ENCODE measurements around the gene MTCH1. TPM values are rescaled to one million over a fixed set of nuclear protein-coding genes. Genes with fewer than 3 reads are reported as not detected.

The MTCH1 gene
- total and polyA plus RNA-seq, 10 of the 15 experiments (the other 5 are each of a cell fraction or from before 2014, with no cell fraction given), result 7.2 to 128 (median 85.2) TPM

DNA sequence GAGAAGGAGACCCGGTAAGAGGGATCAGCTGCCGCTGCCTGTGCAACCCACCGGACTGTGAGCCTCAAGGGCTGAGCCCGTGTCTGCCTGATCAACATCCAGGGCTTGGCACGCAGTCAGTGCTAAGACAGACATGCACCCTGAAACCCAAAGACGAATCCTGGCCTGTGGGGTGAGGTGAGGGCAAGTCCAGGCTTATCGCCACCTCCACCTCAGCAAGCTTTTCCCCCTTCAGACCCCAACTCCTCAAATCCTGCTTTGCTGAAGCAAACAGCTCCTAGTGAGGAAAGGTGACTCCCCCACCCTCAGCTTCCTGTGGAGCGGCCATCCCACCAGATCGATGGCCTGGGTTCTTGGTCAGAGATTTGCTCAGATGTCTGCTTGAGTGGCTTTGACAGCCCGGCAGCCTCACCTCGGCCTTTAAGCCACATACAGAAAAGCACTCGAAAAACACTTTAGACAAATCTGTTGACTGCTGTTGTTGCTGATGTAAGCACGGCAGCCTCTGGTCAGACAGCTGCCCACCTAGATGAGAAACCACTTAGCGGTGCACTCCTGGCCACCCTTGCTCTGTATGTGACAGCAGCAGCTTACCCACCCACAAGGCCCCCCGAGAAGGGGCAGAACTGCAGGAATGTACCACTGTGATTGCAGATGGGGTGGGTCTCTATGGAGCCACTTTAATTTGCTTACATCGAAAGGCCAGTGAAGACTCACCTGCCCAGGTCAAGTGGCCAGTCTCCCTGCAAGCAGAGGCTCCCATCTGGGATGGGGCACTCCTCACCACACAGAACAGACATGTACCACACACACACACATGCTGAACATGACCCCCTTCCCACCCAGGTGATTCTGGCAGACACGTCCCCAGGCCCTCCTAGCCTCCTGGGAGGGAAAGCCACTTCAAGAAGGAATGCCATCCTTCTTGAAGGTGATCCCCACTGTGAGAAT is 14.8 kb downstream of the MTCH1 start:
- CTCF ChIA-PET, result interaction anchor here (1.5 kb wide), 1 partner anchor 47 kb away, joined by 4 read pairs; no protein-coding TSS in a partner anchor
- SMC1A ChIA-PET (ENCODE audit: uncharacterized antibody, unreplicated experiment), result interaction anchor here (1.5 kb wide), 1 partner anchor 86 kb away, joined by 3 read pairs; the partner anchor contains the start of gene C6orf89
- TF ChIP-seq YY1 (IDR thresholded peaks at IDR 0.05; ENCODE audit: low read depth, low read length), result no peak
- TF ChIP-seq HDGF (IDR thresholded peaks at IDR 0.05), result no peak
- no peak for TF ChIP-seq BRCA1 (IDR thresholded peaks at IDR 0.05; ENCODE audit: low read depth, low read length)
- TF ChIP-seq RAD21 (IDR thresholded peaks at IDR 0.05; ENCODE audit: insufficient read depth, low read depth, low read length), result no peak
- no peak for TF ChIP-seq KAT2A (conservative IDR thresholded peaks at IDR 0.05; ENCODE audit: control insufficient read depth, low read depth, low read length)
- TF ChIP-seq CREB1 (IDR thresholded peaks at IDR 0.05; ENCODE audit: low read depth), result no peak
- 0 out of 2 replicates have a peak, but pooled peaks have one; percentile 3 for TF ChIP-seq POLR2AphosphoS5 (IDR thresholded peaks at IDR 0.05; ENCODE audit: low read length)
- TF ChIP-seq JUND (IDR thresholded peaks at IDR 0.05; ENCODE audit: low read depth, low read length), result no peak
- no peak for TF ChIP-seq ZZZ3 (IDR thresholded peaks at IDR 0.05; ENCODE audit: control insufficient read depth, insufficient read length, low read depth)
- peak; percentile 24 for TF ChIP-seq POLR2A (IDR thresholded peaks at IDR 0.05; ENCODE audit: low read depth, low read length)
- TF ChIP-seq, protein P1, sequence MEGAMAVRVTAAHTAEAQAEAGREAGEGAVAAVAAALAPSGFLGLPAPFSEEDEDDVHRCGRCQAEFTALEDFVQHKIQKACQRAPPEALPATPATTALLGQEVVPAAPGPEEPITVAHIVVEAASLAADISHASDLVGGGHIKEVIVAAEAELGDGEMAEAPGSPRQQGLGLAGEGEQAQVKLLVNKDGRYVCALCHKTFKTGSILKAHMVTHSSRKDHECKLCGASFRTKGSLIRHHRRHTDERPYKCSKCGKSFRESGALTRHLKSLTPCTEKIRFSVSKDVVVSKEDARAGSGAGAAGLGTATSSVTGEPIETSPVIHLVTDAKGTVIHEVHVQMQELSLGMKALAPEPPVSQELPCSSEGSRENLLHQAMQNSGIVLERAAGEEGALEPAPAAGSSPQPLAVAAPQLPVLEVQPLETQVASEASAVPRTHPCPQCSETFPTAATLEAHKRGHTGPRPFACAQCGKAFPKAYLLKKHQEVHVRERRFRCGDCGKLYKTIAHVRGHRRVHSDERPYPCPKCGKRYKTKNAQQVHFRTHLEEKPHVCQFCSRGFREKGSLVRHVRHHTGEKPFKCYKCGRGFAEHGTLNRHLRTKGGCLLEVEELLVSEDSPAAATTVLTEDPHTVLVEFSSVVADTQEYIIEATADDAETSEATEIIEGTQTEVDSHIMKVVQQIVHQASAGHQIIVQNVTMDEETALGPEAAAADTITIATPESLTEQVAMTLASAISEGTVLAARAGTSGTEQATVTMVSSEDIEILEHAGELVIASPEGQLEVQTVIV (IDR thresholded peaks at IDR 0.05; ENCODE audit: borderline replicate concordance, partially characterized antibody), result no peak
- TF ChIP-seq, protein P2, sequence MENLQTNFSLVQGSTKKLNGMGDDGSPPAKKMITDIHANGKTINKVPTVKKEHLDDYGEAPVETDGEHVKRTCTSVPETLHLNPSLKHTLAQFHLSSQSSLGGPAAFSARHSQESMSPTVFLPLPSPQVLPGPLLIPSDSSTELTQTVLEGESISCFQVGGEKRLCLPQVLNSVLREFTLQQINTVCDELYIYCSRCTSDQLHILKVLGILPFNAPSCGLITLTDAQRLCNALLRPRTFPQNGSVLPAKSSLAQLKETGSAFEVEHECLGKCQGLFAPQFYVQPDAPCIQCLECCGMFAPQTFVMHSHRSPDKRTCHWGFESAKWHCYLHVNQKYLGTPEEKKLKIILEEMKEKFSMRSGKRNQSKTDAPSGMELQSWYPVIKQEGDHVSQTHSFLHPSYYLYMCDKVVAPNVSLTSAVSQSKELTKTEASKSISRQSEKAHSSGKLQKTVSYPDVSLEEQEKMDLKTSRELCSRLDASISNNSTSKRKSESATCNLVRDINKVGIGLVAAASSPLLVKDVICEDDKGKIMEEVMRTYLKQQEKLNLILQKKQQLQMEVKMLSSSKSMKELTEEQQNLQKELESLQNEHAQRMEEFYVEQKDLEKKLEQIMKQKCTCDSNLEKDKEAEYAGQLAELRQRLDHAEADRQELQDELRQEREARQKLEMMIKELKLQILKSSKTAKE (IDR thresholded peaks at IDR 0.05; ENCODE audit: low read depth, poor library complexity, severe bottlenecking), result no peak
- no peak for TF ChIP-seq IRF4 (IDR thresholded peaks at IDR 0.05; ENCODE audit: low read depth, low read length)
- no peak for TF ChIP-seq SMAD1 (IDR thresholded peaks at IDR 0.05; ENCODE audit: low read depth, partially characterized antibody)
- no peak for TF ChIP-seq PAX8 (IDR thresholded peaks at IDR 0.05)
- intact Hi-C loops (cut with micrococcal nuclease; ENCODE audit: unreplicated experiment) (no loop called here), in situ Hi-C loops (cut with MboI) (no loop called here)
- Histone ChIP-seq H3K27me3 (replicated peaks in 1 of 2; ENCODE audit: control insufficient read depth in 2 of 2, insufficient read depth in 2 of 2, low read length in 1 of 2) (no peaks in the 10 kb centered on the region), H3K4me3 (no peak overlapping the region), H3K9ac (ENCODE audit: control insufficient read depth, insufficient read depth, low read length) (no peak overlapping the region), H3K4me1 (ENCODE audit: control insufficient read depth, insufficient read depth, low read length) (no peaks in the 10 kb centered on the region), H4K20me1 (ENCODE audit: control insufficient read depth, insufficient read depth) (no peaks in the 10 kb centered on the region), H3K79me2 (ENCODE audit: control insufficient read depth, insufficient read depth, low read length) (no peaks in the 10 kb centered on the region), H3K9me3 (replicated peaks; ENCODE audit: control insufficient read depth, insufficient read depth, low read length) (no peaks in the 10 kb centered on the region), H3K36me3 (ENCODE audit: control insufficient read depth in 2 of 2, insufficient read depth in 2 of 2, low read length in 1 of 2) (peaks cover 49 to 50% of the 10 kb centered on the region in 2 experiments), H3K4me2 (ENCODE audit: control insufficient read depth, insufficient read depth) (no peak overlapping the region), H3K27ac (ENCODE audit: control insufficient read depth, insufficient read depth) (no peak overlapping the region), H2AFZ (ENCODE audit: control insufficient read depth, low read depth, low read length) (no peak overlapping the region)
- no peak for ATAC-seq
- WGBS (ENCODE audit: insufficient coverage, insufficient replicate concordance, low lambda C conversion rate, missing lambda C conversion rate), result 91% methylated on average over 17 of the region's 17 CpGs
- RAD21 ChIA-PET (ENCODE audit: unreplicated experiment), result interaction anchor here (0.6 kb wide), 1 partner anchor 237 kb away, joined by 3 read pairs; no protein-coding TSS in a partner anchor
- POLR2A ChIA-PET, result no interaction called here
- FAIRE-seq, result no peak
- no peak for DNase-seq (ENCODE audit: low read depth, low spot score)
- no TSS peak for BruUV-seq (replicated peaks)
